GM23338 (cell line): ENCODE data around the gene CD9. TPM values are rescaled to one million over a fixed set of nuclear protein-coding genes. Genes with fewer than 3 reads are reported as not detected.

ENCODE experiments used
- ATAC-seq: fragments of 200-7000 bp; cut with Tn5 transposase; 3 replicates; pipeline ENCODE4 v1.9.1; 2020
- DNase-seq: peaks from one replicate; pipeline ENCODE4 v3.0.0-alpha.2; 2015; ENCODE audit warnings: low spot score
- H2AFZ ChIP-seq: fragments of 200-600 bp; sonication (generic); 2 replicates; pipeline ENCODE4 v1.8.0; 2016; ENCODE audit warnings: antibody characterized with exemption, mild to moderate bottlenecking, moderate library complexity
- H3F3A ChIP-seq: fragments of 200-600 bp; sonication (generic); replicated peaks from 2 replicates; pipeline ENCODE4 v1.8.0; 2017; ENCODE audit warnings: antibody characterized with exemption, mixed run types, low read depth
- H3K27ac ChIP-seq: fragments of 200-600 bp; sonication (generic); 2 replicates; pipeline ENCODE4 v1.6.1; 2016; ENCODE audit warnings: low read depth
- H3K27me3 ChIP-seq: fragments of 200-600 bp; sonication (generic); 2 replicates; pipeline ENCODE4 v1.8.0; 2016; ENCODE audit warnings: mild to moderate bottlenecking, mixed run types, moderate library complexity; ENCODE audit not compliant: insufficient read depth
- H3K36me3 ChIP-seq: fragments of 200-600 bp; sonication (generic); 2 replicates; pipeline ENCODE4 v1.8.0; 2016; ENCODE audit warnings: mild to moderate bottlenecking; ENCODE audit not compliant: insufficient read depth
- H3K4me1 ChIP-seq: fragments of 200-600 bp; sonication (generic); 2 replicates; pipeline ENCODE4 v1.8.0; 2016; ENCODE audit warnings: mild to moderate bottlenecking, moderate library complexity; ENCODE audit not compliant: insufficient read depth
- H3K4me2 ChIP-seq: fragments of 200-600 bp; sonication (generic); 2 replicates; pipeline ENCODE4 v1.7.1; 2017; ENCODE audit warnings: mixed run types
- H3K4me3 ChIP-seq: fragments of 200-600 bp; sonication (generic); 2 replicates; pipeline ENCODE4 v1.6.1; 2016; ENCODE audit warnings: mixed run types
- H3K79me2 ChIP-seq: fragments of 200-600 bp; sonication (generic); replicated peaks from 2 replicates; pipeline ENCODE4 v1.8.0; 2017; ENCODE audit warnings: mild to moderate bottlenecking; ENCODE audit not compliant: insufficient read depth
- H3K9me2 ChIP-seq: fragments of 200-600 bp; sonication (generic); 2 replicates; pipeline ENCODE4 v1.8.0; 2017; ENCODE audit not compliant: insufficient read depth
- H4K20me1 ChIP-seq: fragments of 200-600 bp; sonication (generic); replicated peaks from 2 replicates; pipeline ENCODE4 v1.8.0; 2017; ENCODE audit warnings: mild to moderate bottlenecking; ENCODE audit not compliant: insufficient read depth
- H3K27ac Mint-ChIP-seq: 2 replicates; pipeline ENCODE4 v1.8.0; 2020; ENCODE audit warnings: inconsistent platforms, mild to moderate bottlenecking, moderate library complexity, mixed read lengths
- H3K27me3 Mint-ChIP-seq: 3 replicates; pipeline ENCODE4 v1.8.0; 2022; ENCODE audit warnings: low read depth, mild to moderate bottlenecking, moderate library complexity, mixed read lengths, inconsistent platforms; ENCODE audit not compliant: insufficient read depth, poor library complexity
- H3K36me3 Mint-ChIP-seq: 3 replicates; pipeline ENCODE4 v1.8.0; 2021; ENCODE audit warnings: low read depth, mild to moderate bottlenecking, inconsistent platforms, moderate library complexity, mixed read lengths
- H3K4me1 Mint-ChIP-seq: 3 replicates; pipeline ENCODE4 v1.8.0; 2020; ENCODE audit warnings: mild to moderate bottlenecking, inconsistent platforms, mixed read lengths
- H3K4me3 Mint-ChIP-seq: 3 replicates; pipeline ENCODE4 v1.8.0; 2021; ENCODE audit warnings: moderate library complexity, mild to moderate bottlenecking, inconsistent platforms, mixed read lengths
- H3K9me3 Mint-ChIP-seq: 3 replicates; pipeline ENCODE4 v1.8.0; 2020; ENCODE audit warnings: moderate library complexity, mild to moderate bottlenecking, inconsistent platforms, mixed read lengths
- EZH2phosphoT487 ChIP-seq: fragments of 200-600 bp; sonication (generic); IDR thresholded peaks from one replicate; pipeline ENCODE4 v1.8.1; 2018; ENCODE audit warnings: antibody characterized with exemption; ENCODE audit not compliant: unreplicated experiment
- STAT1 ChIP-seq: IDR thresholded peaks from one replicate; pipeline ENCODE4 v1.6.1; 2016; ENCODE audit warnings: antibody characterized with exemption; ENCODE audit not compliant: unreplicated experiment
- polyA plus RNA-seq: library from polyadenylated mRNA; unstranded; fragments of >200 nt; fragmentation: Nextera tagmentation; extraction: Ambion mirVana; gene quantifications from 2 replicates; pipeline ENCODE4 v1.2.1, GENCODE V29; 2016
- total RNA-seq: library from RNA; depleted of rRNA; stranded (reverse); fragments of >200 nt; shearing (Covaris generic); gene quantifications from 2 replicates; pipeline ENCODE4 v1.2.3, GENCODE V29; 2014
- TF ChIP-seq, protein P1 (sequence below): IDR thresholded peaks from one replicate; pipeline ENCODE4 v1.6.1; 2018; ENCODE audit warnings: antibody characterized with exemption; ENCODE audit not compliant: unreplicated experiment
- TF ChIP-seq, protein P2 (sequence below), 2 experiments: fragments of 200-600 bp in 1 of 2; sonication (generic) in 1 of 2; conservative IDR thresholded peaks; 2 replicates each; pipeline versions ENCODE4 v1.5.1 to v1.6.1; 2016 to 2017; ENCODE audit warnings: antibody characterized with exemption in 2 of 2, low read depth in 2 of 2, mild to moderate bottlenecking in 2 of 2, moderate library complexity in 1 of 2
- TF ChIP-seq, protein P3 (sequence below): IDR thresholded peaks from 2 replicates; pipeline ENCODE4 v1.6.1; 2016; ENCODE audit warnings: antibody characterized with exemption
- TF ChIP-seq, protein P4 (sequence below): fragments of 250-450 bp; sonication (Bioruptor Pico); IDR thresholded peaks from 2 replicates; pipeline ENCODE4 v1.5.0; 2020; ENCODE audit warnings: mild to moderate bottlenecking, moderate library complexity

CD9 gene
- total and polyA plus RNA-seq, 2 experiments from 2014 or later, result 222 to 251 TPM

DNA sequence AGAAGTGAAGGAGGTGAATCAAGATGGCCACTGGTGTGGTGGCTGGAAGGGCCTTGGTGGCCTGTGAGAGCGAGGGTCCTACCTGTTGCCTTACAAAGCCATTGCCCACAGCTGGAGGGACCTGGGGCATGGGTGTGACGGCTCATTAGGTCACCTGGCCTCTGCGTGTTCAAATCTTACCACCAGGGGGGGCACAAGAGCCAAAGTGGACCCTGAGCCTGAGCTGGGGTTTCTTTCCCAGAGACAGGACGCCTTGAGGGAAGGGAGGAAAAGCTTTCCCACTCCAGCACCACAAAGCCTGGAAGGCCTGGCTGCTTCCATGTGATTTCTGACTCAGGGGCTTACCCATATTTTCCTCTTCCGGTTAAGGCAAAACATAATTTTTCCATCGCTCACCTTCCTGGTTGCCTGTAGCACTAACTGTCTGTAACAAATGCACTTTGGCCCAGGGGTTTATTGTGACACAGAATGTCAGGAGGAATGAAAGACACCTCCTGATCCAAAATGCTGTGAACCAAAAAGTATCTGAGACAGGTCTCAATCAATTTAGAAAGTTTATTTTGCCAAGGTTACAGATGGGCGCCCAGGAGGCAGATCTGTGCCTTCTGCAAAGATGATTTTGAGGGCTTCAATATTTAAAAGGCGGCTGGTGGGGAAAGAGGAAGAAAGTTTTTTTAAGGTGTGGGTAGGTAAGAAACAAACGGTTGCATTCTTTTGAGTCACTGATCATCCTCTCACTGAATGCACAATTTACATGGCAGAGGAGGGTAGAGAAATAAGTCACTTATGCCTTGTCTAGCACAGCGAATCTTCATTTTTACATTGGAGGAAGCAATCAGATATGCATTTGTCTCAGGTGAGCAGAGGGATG lies 4.3 kb upstream of the CD9 start:
- Histone ChIP-seq H3K4me1 (peaks cover 40% of the 10 kb centered on the region), H3F3A (peaks cover 12% of the 10 kb centered on the region; the same call in 1 of the 2 replicates), H2AFZ (peak overlapping the region; percentile 73), H3K27me3 (peaks cover 10% of the 10 kb centered on the region), H3K9me2 (no peaks in the 10 kb centered on the region), H3K27ac (no peak overlapping the region), H3K4me3 (no peak overlapping the region), H3K36me3 (no peaks in the 10 kb centered on the region), H4K20me1 (no peaks in the 10 kb centered on the region), H3K4me2 (peak overlapping the region; percentile 28; the same call in 1 of the 2 replicates), H3K79me2 (peaks cover 3% of the 10 kb centered on the region)
- Mint-ChIP-seq H3K9me3 (no peaks in the 10 kb centered on the region), H3K4me1 (peaks cover 53% of the 10 kb centered on the region), H3K4me3 (no peak overlapping the region), H3K36me3 (no peaks in the 10 kb centered on the region), H3K27ac (peak overlapping the region; percentile 42; the same call in 1 of the 2 replicates), H3K27me3 (peaks cover 22% of the 10 kb centered on the region)
- TF ChIP-seq, protein P1, sequence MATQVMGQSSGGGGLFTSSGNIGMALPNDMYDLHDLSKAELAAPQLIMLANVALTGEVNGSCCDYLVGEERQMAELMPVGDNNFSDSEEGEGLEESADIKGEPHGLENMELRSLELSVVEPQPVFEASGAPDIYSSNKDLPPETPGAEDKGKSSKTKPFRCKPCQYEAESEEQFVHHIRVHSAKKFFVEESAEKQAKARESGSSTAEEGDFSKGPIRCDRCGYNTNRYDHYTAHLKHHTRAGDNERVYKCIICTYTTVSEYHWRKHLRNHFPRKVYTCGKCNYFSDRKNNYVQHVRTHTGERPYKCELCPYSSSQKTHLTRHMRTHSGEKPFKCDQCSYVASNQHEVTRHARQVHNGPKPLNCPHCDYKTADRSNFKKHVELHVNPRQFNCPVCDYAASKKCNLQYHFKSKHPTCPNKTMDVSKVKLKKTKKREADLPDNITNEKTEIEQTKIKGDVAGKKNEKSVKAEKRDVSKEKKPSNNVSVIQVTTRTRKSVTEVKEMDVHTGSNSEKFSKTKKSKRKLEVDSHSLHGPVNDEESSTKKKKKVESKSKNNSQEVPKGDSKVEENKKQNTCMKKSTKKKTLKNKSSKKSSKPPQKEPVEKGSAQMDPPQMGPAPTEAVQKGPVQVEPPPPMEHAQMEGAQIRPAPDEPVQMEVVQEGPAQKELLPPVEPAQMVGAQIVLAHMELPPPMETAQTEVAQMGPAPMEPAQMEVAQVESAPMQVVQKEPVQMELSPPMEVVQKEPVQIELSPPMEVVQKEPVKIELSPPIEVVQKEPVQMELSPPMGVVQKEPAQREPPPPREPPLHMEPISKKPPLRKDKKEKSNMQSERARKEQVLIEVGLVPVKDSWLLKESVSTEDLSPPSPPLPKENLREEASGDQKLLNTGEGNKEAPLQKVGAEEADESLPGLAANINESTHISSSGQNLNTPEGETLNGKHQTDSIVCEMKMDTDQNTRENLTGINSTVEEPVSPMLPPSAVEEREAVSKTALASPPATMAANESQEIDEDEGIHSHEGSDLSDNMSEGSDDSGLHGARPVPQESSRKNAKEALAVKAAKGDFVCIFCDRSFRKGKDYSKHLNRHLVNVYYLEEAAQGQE, result no peak
- TF ChIP-seq, protein P2, sequence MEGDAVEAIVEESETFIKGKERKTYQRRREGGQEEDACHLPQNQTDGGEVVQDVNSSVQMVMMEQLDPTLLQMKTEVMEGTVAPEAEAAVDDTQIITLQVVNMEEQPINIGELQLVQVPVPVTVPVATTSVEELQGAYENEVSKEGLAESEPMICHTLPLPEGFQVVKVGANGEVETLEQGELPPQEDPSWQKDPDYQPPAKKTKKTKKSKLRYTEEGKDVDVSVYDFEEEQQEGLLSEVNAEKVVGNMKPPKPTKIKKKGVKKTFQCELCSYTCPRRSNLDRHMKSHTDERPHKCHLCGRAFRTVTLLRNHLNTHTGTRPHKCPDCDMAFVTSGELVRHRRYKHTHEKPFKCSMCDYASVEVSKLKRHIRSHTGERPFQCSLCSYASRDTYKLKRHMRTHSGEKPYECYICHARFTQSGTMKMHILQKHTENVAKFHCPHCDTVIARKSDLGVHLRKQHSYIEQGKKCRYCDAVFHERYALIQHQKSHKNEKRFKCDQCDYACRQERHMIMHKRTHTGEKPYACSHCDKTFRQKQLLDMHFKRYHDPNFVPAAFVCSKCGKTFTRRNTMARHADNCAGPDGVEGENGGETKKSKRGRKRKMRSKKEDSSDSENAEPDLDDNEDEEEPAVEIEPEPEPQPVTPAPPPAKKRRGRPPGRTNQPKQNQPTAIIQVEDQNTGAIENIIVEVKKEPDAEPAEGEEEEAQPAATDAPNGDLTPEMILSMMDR (conservative IDR thresholded peaks at IDR 0.05; ENCODE audit: low read depth in 2 of 2), result peak; percentile 77 to 97
- DNase-seq, result peak; percentile 94
- peak; percentile 60 for ATAC-seq

DNA sequence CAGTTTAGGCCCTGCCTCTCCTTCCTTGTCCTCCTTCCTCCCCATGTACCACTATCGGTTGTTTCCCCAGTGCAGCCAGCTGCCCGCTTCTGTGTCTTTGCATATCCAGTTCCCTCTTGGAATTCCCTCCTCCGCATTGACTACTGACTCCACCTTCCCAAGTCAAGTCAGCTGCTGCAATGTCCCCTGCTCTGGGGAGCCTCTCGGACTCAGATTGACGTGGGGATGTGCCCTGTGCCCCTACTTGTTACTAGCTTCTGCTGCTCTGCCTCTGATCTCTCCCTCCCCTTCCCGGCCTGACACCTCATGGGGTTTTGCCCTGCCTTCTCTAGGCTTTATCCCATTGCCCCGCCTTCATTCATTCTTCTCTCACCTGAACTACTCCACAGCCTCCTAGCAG lies 2.1 kb upstream of the CD9 start:
- H4K20me1 ChIP-seq, result 0 out of 2 replicates have a peak, but pooled peaks cover 3% of the 10 kb centered on the region
- Mint-ChIP-seq H3K27ac (no peak overlapping the region), H3K4me1 (peaks cover 65% of the 10 kb centered on the region), H3K9me3 (no peaks in the 10 kb centered on the region), H3K36me3 (peaks cover 12% of the 10 kb centered on the region), H3K27me3 (peaks cover 22% of the 10 kb centered on the region), H3K4me3 (peak overlapping the region; percentile 13; the same call in 2 of the 3 replicates)
- peak overlapping the region; percentile 40 for H2AFZ ChIP-seq
- H3F3A ChIP-seq, result peaks cover 12% of the 10 kb centered on the region; the same call in 1 of the 2 replicates
- peak; percentile 56 for DNase-seq
- ATAC-seq, result peak; percentile 2; the same call in 2 of the 3 replicates
- H3K9me2 ChIP-seq, result no peaks in the 10 kb centered on the region
- peaks cover 55% of the 10 kb centered on the region for H3K4me1 ChIP-seq
- H3K36me3 ChIP-seq, result peaks cover 3% of the 10 kb centered on the region; the same call in 1 of the 2 replicates
- H3K4me3 ChIP-seq, result no peak overlapping the region
- H3K27me3 ChIP-seq, result peaks cover 10% of the 10 kb centered on the region
- peak overlapping the region; percentile 86 for H3K4me2 ChIP-seq
- H3K79me2 ChIP-seq, result peaks cover 25% of the 10 kb centered on the region
- no peak overlapping the region for H3K27ac ChIP-seq
- TF ChIP-seq, protein P3, sequence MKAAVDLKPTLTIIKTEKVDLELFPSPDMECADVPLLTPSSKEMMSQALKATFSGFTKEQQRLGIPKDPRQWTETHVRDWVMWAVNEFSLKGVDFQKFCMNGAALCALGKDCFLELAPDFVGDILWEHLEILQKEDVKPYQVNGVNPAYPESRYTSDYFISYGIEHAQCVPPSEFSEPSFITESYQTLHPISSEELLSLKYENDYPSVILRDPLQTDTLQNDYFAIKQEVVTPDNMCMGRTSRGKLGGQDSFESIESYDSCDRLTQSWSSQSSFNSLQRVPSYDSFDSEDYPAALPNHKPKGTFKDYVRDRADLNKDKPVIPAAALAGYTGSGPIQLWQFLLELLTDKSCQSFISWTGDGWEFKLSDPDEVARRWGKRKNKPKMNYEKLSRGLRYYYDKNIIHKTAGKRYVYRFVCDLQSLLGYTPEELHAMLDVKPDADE, result no peak
- TF ChIP-seq, protein P4, sequence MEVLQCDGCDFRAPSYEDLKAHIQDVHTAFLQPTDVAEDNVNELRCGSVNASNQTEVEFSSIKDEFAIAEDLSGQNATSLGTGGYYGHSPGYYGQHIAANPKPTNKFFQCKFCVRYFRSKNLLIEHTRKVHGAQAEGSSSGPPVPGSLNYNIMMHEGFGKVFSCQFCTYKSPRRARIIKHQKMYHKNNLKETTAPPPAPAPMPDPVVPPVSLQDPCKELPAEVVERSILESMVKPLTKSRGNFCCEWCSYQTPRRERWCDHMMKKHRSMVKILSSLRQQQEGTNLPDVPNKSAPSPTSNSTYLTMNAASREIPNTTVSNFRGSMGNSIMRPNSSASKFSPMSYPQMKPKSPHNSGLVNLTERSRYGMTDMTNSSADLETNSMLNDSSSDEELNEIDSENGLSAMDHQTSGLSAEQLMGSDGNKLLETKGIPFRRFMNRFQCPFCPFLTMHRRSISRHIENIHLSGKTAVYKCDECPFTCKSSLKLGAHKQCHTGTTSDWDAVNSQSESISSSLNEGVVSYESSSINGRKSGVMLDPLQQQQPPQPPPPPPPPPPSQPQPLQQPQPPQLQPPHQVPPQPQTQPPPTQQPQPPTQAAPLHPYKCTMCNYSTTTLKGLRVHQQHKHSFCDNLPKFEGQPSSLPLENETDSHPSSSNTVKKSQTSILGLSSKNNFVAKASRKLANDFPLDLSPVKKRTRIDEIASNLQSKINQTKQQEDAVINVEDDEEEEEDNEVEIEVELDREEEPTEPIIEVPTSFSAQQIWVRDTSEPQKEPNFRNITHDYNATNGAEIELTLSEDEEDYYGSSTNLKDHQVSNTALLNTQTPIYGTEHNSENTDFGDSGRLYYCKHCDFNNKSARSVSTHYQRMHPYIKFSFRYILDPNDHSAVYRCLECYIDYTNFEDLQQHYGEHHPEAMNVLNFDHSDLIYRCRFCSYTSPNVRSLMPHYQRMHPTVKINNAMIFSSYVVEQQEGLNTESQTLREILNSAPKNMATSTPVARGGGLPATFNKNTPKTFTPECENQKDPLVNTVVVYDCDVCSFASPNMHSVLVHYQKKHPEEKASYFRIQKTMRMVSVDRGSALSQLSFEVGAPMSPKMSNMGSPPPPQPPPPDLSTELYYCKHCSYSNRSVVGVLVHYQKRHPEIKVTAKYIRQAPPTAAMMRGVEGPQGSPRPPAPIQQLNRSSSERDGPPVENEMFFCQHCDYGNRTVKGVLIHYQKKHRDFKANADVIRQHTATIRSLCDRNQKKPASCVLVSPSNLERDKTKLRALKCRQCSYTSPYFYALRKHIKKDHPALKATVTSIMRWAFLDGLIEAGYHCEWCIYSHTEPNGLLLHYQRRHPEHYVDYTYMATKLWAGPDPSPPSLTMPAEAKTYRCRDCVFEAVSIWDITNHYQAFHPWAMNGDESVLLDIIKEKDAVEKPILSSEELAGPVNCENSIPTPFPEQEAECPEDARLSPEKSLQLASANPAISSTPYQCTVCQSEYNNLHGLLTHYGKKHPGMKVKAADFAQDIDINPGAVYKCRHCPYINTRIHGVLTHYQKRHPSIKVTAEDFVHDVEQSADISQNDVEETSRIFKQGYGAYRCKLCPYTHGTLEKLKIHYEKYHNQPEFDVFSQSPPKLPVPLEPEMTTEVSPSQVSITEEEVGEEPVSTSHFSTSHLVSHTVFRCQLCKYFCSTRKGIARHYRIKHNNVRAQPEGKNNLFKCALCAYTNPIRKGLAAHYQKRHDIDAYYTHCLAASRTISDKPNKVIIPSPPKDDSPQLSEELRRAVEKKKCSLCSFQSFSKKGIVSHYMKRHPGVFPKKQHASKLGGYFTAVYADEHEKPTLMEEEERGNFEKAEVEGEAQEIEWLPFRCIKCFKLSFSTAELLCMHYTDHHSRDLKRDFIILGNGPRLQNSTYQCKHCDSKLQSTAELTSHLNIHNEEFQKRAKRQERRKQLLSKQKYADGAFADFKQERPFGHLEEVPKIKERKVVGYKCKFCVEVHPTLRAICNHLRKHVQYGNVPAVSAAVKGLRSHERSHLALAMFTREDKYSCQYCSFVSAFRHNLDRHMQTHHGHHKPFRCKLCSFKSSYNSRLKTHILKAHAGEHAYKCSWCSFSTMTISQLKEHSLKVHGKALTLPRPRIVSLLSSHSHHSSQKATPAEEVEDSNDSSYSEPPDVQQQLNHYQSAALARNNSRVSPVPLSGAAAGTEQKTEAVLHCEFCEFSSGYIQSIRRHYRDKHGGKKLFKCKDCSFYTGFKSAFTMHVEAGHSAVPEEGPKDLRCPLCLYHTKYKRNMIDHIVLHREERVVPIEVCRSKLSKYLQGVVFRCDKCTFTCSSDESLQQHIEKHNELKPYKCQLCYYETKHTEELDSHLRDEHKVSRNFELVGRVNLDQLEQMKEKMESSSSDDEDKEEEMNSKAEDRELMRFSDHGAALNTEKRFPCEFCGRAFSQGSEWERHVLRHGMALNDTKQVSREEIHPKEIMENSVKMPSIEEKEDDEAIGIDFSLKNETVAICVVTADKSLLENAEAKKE (CRISPR knock-in tag), result no peak
- TF ChIP-seq STAT1, result no peak
- TF ChIP-seq EZH2phosphoT487, result no peak
